Measurements from ENCODE around the gene NR3C2.

DNA sequence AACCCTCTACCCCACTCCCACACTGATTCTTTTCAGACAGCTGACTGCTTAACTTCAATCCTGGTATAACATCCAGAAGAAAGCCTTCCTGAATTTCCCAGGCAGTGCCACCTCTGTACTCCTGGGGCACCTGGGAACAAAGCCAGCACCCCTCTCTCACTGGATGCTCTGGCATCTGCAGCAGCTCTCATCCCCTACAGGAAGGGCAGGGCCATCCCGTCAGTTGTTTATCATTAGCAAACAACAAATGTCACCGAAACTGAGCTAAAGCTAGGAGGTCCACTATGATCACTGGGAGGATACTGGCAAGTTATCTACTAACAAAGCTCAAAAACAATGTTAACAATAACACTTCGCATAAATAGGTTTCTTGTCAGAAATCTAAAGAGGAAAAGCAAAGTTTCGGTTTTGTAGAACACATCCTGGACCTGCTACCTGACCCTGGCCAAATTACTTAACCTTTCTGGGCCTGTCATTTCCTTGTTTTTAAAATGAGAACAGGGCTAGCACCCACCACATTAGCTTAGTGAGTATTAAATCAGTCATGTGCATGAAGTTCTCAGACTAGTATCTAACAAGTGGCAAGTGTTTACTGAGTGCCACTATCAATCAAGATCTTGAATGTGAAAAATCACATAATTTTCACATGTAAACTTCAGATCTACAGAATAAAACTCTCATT lies 86.6 kb downstream of the NR3C2 start:
- TF ChIP-seq POLR2AphosphoS5 (IDR thresholded peaks at IDR 0.05; ENCODE audit: low read depth, low read length) (no peak), POLR2A (IDR thresholded peaks at IDR 0.05; ENCODE audit: low read depth, low read length) (no peak)
